GM18868 (cell line): ENCODE results near the gene PF4V1.
"Not testable (repeated sequence)": the region's sequence is repeated elsewhere in the genome, so short reads cannot be mapped to it uniquely, and the experiment has no call there.

Source experiments
- ATAC-seq: cut with Tn5 transposase; IDR thresholded peaks from one replicate; pipeline ENCODE4 v1.9.1; 2021; ENCODE audit warnings: mild to moderate bottlenecking, moderate library complexity; ENCODE audit not compliant: unreplicated experiment

Gene PF4V1

DNA sequence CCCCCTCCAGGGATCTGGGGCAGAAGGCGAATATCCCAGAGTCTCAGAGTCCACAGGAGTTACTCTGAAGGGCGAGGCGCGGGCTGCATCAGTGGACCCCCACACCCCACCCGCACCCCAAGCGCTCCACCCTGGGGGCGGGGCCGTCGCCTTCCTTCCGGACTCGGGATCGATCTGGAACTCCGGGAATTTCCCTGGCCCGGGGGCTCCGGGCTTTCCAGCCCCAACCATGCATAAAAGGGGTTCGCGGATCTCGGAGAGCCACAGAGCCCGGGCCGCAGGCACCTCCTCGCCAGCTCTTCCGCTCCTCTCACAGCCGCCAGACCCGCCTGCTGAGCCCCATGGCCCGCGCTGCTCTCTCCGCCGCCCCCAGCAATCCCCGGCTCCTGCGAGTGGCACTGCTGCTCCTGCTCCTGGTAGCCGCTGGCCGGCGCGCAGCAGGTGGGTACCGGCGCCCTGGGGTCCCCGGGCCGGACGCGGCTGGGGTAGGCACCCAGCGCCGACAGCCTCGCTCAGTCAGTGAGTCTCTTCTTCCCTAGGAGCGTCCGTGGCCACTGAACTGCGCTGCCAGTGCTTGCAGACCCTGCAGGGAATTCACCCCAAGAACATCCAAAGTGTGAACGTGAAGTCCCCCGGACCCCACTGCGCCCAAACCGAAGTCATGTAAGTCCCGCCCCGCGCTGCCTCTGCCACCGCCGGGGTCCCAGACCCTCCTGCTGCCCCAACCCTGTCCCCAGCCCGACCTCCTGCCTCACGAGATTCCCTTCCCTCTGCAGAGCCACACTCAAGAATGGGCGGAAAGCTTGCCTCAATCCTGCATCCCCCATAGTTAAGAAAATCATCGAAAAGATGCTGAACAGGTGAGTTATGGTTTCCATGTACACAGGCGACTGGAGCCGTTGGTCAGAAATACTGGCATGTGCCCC lies 16.3 kb downstream of the PF4V1 start, which contains the start of gene CXCL1:
TSS of gene CXCL1 (plus strand) at position 264 of the 926 bp plus-strand sequence. CDS start at position 342, 78 bp downstream.
- ATAC-seq = no peak

DNA sequence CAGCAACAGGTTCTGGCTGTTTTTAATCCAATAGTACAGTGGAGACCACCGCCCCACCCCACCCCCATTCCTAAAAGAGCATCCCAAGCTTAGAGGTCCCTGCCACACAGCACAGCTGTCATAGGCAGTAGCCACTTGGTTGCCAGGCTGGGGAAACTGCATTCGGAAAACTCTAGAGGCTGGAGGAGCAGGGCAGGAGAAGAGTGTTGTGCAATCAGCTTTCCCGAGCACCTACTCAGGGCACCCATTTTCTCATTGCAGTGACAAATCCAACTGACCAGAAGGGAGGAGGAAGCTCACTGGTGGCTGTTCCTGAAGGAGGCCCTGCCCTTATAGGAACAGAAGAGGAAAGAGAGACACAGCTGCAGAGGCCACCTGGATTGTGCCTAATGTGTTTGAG lies 17.2 kb downstream of the PF4V1 start:
- no peak for ATAC-seq

DNA sequence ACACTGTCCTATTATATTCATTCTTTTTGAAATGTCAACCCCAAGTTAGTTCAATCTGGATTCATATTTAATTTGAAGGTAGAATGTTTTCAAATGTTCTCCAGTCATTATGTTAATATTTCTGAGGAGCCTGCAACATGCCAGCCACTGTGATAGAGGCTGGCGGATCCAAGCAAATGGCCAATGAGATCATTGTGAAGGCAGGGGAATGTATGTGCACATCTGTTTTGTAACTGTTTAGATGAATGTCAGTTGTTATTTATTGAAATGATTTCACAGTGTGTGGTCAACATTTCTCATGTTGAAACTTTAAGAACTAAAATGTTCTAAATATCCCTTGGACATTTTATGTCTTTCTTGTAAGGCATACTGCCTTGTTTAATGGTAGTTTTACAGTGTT lies 17.7 kb downstream of the PF4V1 start:
- ATAC-seq = no peak

DNA sequence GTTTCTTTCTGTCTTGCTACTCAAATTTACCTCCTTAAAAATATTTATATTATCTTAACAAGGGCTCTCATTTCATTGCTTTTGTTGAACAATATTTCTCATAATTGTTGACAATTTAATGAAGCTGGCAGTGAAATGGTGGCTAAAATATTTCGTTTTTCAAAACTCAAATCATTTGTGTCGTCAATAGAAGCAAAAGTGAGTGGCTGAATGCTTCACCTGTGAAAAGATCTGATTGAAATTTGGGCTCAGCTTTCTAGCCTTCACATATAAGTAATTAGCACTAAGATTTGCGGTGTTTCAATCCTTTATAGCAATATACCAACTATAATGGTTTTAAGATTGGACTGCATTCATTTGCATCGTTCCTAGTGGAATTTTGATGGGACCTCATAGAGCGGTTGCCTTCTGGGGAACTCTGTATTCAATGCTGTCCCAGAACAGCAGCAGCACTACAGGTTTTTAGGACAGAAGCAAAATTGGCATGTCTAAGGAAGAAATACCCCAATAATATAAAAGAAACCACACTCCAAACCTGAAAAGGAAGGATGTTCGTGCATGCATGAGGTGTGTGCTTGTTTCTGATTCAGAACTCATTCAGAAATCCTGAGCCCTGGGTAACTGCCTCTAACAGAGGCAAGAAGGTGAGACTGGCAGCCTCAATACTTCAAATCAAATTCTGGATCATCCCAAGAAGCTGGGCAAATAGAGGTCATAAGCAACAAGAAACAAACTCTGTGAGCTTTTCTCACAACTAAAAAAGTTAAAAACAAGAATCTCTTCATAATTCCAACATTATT lies 18.6 kb downstream of the PF4V1 start:
- no peak for ATAC-seq

DNA sequence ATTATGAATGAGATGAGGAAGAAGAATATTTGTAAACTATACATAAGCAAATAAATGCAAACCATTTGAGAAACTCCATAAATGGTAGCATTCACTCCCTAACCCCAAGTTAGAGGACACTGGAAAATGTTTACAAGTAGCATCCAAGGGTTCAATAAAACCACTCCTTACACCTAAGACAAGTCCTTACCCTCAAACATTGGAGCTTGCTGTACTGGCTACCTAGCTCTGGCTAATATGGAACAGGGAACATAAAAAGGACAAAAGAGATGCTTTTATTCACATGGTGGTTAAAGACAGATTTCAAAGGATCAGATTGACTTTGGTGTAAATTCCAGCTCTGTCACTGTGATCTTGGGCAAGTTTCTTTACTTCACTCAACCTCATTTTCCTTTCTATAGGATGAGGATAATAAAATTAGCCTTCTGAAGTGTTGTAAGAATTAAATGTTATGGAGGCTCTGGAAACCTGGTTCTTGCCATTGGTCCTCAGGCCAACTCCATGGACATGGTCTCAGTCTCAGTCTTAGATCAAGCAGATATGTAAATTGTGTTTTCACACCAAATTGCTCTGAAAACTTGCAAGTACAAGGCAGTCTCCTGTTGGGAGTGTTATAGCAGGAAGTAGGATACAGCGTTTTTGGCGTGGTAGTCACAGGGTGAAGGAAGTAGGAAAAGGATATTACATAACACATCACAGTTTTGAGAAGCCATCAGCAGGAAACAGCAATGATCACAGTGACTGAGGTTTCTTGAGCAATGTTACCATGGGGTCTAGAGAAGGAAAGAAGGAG lies 19.4 kb downstream of the PF4V1 start:
- ATAC-seq = no peak

DNA sequence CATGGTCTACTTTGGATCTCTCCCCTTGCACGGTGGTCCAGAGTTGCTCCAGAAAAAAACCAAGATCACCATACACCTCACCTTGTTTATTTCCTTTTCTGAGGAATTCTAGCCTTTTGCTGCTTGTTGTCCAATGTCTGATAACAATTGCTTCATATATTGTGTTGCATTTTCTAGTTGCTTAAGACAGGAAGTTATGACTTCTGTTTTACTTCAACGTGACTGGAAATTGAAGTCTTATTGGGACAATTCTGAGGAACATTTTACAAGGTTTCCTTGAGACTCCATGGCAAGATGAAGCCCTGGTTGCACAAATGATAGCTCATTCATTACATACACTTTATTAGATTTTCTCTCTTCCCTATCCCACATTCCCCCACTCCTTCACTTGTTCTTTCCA lies 21.3 kb downstream of the PF4V1 start:
- ATAC-seq = no peak

DNA sequence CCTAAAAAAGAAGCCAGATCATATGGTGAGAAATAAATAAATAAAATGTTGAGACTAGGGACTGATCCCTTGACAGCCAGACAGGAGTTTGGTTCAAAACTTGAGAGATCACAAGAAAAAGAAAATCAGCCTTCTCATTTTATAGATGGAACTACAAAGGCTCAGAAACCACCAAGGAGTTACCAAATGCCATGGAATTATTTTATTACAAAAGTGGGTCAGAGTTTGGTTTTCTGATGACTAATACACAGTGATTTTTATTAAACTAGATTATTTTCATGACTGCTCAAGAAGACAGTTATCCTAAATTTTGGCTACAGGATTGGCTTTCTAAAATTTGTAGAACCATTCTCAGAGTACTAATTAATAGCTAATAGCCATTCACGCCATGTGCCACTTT lies 22.3 kb downstream of the PF4V1 start:
- no peak for ATAC-seq

DNA sequence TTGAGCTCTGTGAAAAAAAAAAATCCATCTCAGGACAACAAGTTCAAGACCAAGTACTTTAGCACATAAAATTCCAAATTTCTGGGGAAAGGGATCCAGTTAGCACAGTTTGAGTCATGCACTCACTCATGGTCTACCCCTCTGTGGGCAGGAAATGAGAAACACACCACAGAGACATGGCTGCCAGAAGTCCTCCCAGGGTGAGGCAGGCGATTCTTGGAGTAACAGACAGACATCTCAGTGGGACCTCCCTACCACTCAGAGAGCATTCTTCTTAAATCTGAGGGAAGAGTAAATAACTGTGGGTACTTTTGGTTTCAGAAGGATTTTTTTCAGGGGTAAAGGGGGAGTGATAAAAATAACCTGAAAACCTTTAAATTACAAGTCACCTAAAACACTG lies 30.2 kb downstream of the PF4V1 start:
- no peak for ATAC-seq

DNA sequence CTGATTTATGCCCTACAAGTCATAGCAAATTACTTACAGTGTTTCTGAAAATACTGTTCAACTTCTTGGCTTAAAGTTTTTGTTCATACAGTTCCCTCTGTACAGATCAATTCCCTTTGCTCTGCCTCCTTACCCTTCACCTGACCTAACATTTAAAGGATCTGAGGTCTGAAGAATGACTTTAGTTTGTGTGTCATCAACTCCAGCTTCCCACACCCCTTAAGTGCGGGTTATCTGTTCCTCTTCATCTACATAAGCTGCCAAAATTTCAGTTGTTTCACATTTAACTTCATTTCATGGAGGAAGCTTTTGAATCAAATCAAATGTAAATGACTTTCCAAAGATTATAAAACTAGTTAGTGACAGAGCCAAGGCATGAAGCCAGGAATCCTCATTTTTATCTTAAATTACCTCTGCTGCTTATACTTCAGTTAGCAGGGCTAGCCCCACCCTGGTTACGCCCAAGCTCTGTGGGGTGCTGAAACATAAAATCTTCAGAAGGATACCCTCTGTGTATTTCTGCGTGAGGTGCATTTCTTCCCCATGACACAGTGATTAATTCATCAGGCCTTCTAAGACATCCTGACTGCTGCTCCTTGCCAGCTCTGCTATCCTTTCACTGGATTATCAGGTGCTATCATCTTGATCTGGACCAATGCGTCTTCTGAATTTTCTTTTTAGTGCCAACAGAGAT lies 32.6 kb downstream of the PF4V1 start:
- no peak for ATAC-seq

DNA sequence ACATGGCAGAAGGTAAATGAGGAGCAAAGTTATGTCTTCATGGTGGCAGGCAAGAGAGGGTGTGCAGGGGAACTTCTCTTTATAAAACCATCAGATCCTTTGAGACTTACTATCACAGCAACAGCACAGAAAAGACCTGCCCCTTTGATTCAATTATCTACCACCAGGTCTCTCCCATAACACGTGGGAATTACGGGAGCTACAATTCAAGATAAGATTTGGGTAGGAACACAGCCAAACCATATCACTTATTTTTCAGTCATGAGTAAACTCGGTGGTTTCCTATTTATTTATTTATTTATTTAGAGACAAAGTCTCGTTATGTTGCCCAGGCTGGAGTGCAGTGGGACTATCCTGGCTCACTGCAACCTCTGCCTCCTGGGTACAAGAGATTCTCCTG lies 38.2 kb downstream of the PF4V1 start:
- ATAC-seq = no peak

DNA sequence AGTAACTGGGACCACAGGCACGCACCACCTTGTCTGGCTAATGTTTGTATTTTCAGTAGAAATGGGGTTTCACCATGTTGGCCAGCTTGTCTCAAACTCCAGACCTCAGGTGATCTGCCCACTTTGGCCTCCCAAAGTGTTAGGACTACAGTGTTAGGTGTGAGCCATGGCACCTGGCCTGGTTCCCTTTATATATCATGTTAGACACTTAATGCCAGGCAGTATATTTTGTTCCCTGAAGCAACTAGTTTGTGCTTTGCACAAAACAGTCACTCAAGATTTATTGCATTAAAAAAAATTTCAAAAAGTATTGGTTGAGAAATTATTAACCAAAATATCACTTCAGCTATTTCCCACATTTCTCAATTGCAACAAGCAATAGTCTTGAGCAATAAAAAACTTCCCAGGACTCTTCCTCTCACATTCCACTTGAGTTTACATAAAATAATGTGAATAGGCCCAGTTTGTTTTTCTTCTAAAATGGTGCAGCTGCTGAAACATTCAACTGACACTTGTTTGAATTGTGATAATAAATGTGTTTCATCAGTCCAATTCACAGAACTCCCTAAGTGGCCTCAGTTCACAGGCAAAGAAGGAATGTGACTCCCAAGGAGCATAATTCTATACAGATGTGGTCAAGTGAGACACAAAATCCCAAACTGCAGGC lies 38.8 kb downstream of the PF4V1 start:
- no peak for ATAC-seq

DNA sequence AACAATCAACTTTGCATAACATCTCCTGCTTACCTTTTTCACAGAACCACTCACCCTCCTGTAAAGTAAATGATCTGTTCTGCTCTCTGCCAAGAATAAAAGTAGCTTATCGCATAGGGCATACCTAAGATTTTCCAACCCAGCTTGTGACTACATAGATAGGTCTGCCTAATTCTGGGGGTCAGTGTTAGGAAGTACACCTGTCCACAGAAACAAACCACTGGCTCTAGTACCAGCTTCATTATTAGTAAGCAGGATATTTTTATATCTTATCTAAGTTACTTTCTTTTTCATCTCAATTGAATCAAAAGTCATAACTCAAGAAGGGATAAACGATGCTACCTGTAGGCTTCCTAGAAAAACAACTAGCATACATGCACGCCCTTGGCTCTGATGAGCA lies 39.9 kb downstream of the PF4V1 start:
- ATAC-seq = no peak

DNA sequence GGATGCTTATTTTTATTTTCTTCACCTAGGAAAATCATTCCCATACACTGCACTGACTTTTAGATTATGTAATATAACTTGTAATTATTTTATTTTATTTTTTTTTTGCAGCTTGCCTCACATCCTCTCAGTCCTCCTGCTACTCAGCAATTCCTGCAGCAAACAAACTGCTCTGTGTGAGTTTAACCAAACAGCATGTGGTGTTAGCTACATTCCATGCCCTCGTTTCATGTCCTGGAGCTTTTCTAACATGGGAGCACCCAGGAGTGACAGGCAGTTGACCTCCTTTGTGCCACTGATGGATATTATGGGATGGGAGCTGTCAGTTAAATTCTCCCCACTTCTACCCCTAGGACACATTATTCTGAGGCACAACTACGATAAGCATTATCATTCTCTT lies 40.9 kb downstream of the PF4V1 start:
- ATAC-seq = no peak

DNA sequence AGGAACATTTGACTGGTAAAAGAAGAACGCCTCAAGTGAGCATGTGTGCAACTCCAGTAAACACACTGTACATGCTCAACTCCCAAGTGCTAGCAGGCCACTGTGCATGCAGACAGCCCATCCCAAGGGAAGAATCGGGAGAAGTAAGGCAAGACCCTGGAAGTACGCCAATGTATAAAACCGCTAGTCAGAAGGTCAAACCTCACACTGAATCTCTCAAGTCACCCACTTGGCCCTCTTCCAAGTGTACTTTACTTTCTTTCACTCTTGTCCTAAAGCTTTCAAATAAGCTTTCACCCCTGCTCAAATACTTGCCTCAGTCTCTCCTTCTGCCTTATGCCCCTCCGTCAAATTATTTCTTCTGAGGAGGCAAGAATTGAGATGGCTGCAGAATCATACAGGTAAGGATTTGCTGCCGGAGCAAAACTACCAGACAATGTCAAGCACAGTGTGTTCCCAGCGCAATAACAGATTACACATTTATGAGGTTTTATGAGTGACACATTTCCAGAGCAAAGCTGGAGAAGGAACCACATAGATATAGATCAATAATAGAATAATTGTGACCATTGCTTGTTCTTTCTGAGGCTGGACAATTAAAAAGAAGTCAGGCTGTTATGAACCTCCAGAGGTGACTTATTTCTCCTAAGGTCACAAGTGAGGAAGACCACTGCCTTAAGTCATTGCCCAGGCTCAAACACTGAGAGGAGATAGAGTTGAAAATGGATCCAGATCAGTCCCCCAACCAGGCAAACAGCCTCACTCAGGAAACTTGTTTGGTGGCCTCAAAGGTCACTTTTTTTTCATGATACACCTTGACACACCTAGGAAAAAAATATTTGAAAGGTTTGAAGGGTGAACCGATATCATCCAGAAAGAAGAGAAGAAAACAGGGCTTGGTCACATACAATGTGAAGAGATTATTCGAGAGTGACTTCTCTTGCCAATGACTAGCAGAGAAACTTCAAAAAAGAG lies 42.4 kb downstream of the PF4V1 start:
- ATAC-seq = no peak

DNA sequence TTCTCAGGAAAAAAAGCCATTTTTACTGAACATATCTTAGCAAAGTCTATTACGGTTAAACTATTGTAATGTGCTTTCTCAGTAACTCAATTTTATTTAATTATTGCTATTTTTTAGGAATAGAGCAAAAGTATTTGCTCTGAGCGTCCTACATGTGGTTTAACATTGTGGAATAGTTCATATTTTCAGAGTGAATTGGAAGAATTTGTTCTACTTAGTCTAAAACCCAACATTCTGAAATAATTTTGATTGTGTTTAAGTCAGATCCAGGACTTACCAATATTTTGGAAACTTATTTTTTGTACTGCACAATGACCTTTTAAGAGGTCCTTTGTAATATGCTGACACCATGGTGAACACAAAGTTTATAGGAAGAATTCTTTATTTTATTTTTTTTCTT lies 43.3 kb downstream of the PF4V1 start:
- ATAC-seq = no peak

DNA sequence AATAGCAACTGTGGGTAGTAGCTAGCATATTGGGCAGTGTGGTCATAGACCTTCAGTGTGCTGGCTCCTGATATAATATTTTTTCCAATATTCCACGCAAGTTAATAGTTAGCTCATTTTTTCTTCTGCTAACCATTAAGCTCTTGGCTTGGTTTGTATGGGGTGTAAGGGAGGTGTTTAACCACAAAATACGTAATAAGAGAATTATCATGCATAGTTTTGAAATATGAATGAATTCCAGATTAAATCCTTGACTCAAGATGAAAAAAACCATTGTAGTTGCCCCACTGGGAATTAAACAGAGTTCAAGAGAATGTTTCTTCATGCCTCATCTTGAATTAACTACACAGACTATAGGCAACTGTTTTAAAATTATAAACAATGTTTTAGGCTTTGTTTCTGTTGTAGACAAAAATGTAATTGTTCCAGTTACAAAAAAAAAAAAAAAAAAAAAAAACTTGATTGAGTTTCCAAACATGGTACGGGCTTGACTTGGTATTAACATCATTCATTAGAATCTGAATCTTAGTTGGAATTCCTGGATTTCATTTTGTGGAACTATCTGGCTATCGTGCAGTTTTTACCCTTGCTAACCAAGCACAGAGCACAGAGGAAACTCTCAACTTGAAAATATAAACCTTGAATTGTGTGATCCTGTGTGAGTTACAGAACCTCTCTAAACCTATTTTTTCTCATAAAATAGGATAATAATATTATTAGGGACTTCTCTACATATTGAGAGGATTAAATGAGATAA lies 44.5 kb downstream of the PF4V1 start:
- no peak for ATAC-seq

DNA sequence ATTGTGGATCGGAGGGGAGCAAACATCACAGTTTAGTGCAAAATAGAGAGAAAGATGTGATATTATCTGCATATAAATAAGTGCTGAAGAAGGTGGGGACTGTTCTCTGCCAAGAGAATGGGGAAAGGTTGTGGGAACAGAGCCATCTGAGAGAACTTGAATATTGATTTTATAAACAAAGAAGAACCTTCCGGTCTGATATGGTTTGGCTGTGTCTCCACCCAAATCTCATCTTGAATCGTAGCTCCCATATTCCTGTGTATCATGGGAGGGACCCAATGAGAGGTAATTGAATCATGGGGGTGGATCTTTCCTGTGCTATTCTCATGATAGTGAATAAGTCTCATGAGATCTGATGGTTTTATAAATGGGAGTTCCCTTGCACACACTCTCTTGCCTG lies 46.2 kb downstream of the PF4V1 start:
- not testable (repeated sequence) for ATAC-seq

DNA sequence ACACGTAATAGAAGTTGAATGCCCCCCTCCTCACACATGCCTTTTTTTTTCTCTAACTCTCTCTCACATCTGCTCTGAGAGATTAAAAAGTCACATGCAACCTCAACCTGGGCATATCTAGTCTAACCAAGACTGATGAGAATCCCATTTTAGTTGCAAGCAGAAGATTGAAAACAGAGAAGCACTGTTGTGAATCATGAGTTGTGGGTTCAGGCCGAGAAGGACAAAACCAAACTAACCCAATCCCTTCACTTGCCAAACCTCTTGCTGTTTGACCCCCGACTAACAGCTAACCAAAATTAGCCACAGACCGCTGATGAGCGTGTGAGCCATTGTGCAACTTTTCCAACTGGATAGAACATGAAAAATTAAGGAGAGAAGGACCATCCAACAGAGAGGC lies 47.9 kb downstream of the PF4V1 start:
- no peak for ATAC-seq
